HG02970 (cell line): ENCODE data around the gene PPFIA4.

Source experiments
- ATAC-seq: cut with Tn5 transposase; IDR thresholded peaks from one replicate; pipeline ENCODE4 v1.9.1; 2021; ENCODE audit warnings: mild to moderate bottlenecking, moderate library complexity, moderate number of reproducible peaks; ENCODE audit not compliant: unreplicated experiment, low FRiP score

Gene PPFIA4

DNA sequence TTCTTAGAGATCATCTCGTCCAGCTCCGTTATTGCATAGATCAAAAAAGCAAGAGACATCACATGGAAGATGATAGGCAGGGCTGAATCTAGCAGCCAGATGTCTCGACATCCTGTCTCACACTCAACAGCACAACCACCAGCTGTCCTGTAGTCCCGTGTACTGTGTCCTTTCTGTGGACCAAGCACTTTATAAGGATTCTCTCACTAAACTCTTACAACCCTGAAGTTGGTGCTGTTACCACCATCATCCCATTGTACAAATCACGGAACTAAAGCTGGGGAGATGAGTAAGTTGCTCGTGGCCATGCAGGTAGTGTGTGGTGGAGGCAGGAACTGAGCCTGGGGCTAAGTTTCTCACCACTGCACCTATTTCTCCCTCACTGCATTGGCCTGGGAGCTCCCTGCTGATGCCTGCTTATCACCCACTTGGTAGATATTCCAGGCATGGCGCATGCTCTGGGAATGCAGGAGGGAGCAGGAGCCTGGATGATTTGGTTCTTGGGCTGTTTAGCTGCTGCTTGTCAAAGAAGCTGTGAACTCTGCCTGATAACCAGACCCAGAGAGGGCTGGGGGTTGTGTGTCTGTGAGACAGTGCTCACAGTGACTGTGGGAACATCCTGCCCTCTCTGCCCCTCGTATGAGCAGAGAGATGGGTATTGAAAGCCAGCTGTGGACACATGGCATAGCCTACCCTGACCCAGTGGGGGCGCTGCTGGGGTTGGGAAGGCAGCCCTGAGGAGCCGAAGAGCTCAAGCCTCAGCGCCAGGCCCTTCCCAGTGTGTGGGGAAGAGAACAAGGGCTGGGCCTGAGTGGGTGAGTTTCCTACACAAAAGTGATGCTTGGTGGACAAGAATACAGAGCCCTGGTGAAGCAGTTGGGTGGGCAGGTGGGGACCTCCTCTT, 13.6 kb downstream of the PPFIA4 start:
- no peak for ATAC-seq

DNA sequence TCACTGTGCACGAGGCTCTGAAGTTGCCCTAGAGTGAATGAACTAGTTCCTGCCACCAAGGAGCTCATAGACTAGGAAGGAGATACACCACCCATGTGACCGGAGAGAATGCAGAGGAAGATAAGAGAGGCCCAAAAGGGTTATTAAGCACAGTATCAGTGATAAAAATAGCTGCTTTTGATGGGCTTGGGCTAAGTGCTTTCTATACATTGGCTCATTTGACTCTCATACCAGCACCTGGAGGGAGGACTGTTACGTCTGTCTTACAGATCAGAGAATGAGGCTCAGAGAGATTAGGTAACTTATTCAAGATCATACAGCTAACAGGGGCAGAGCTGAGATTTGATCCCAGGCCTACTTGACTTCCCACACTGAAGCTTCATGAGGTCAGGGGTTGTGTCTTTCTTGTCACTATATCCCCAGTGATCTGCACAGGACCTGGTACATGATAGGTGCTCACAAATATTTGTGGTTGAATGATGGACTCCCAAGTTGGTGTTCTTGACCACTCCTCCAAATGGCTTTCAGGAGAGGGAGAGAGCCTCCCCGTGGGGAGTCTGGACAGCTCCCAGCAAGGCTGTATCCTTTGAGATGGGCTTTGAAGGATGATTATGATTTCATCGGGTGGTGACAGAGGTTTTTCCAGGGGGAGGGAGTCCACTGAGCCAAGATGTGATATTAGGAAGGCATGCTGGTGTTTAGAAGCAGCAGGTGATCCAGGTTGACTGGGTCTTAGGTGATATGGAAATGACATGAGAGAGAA, 14.4 kb downstream of the PPFIA4 start:
- ATAC-seq, result no peak

DNA sequence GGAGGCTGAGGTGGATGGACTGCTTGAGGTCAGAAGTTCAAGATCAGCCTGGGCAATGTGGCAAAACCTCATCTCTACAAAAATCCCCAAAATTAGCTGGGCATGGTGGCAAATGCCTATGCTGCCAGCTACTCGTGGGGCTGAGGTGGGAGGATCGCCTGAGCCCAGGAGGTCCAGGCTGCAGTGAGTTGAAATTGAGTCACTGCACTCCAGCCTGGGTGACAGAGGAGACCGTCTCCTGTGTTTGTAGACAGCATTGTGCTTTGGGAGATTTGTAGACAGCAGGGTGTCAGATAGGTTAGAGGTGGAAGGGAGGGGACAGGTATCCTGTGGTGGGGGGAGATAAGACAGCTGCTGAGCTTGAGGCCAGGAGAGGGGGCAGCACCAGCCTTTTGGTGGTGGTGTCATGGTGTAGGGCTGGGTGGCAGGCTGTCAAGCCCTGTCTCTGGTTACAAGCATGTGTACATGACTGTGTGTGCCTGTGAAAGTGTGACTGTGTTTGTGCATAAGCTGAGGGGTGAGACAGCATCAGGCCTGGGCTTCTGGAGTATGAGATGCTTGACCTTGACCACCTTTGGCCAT, 15.2 kb downstream of the PPFIA4 start:
- no peak for ATAC-seq

DNA sequence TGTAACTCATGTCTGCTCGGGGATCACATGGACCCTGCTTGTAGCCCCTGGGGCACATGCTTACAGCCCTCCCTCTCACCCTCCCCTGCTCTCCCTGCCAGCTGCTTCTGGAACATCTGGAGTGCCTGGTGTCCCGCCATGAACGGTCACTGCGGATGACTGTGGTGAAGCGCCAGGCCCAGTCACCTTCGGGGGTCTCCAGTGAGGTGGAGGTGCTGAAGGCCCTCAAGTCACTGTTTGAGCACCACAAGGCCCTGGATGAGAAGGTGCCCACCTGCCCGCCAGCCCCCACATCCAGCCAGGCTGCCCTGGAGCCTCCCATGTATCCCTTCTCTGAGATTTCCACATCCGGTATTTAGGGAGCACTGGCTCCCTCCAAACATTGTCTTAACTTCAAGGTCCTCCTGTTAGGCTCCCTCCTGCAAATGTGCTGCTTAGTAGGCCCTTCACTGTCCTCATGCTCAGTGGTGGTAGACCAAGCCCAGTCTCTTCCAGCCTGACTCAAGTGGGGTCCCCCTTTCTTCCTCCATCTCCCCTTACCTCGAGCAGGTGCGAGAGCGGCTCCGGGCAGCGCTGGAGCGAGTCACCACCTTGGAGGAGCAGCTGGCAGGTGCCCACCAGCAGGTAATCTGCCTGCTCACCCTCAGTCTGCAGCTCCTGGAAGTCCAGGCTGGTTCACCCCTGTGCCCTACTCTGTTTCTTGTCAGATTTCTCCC, 17.7 kb downstream of the PPFIA4 start:
- ATAC-seq, result no peak

DNA sequence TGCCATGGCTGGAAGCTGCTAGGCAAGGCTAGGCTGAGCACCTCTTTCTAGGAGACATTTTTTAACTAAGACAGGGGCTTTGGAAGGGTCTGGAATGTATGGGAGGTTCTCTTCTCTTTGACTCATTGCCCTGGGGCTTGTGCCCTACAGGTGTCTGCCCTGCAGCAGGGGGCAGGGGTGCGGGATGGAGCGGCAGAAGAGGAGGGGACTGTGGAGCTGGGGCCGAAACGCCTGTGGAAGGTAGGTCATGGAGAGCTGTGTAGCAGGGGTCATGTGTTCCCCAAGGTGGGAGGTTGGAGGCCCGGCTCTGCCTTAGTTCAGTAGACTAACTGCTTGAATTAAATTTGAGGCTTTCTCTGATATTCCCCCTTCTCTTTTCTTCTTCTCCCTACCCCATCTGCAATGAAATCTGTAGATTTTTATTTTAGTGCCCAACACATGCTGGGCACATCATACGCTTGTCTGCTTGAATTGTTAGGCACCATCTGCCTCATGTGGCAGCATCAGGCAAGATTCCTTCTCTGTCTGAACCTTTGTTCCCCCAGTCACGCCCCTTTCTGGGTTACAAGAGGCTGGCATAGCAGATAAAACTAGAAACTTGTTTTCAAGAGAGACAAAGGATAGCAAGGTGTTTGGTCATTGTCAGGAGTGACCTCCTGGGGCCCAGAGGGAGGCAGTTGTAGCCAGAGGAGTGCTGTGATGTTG, 18.4 kb downstream of the PPFIA4 start:
- ATAC-seq, result no peak

DNA sequence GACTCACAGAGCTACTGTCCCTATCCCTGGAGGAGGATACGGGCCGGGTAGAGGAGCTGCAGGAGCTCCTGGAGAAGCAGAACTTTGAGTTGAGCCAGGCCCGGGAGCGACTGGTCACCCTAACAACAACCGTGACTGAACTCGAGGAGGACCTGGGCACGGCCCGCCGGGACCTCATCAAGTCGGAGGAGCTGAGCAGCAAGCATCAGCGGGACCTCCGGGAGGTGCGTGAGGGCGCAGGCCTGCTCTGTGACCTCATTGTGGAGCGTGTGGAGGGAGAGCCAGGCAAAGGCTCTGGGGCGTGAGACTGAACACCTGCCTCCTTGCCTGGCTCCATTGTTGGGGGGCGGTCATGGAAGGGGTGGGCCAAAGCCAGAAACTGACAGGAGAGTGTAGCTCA, 19.0 kb downstream of the PPFIA4 start:
- ATAC-seq, result no peak

DNA sequence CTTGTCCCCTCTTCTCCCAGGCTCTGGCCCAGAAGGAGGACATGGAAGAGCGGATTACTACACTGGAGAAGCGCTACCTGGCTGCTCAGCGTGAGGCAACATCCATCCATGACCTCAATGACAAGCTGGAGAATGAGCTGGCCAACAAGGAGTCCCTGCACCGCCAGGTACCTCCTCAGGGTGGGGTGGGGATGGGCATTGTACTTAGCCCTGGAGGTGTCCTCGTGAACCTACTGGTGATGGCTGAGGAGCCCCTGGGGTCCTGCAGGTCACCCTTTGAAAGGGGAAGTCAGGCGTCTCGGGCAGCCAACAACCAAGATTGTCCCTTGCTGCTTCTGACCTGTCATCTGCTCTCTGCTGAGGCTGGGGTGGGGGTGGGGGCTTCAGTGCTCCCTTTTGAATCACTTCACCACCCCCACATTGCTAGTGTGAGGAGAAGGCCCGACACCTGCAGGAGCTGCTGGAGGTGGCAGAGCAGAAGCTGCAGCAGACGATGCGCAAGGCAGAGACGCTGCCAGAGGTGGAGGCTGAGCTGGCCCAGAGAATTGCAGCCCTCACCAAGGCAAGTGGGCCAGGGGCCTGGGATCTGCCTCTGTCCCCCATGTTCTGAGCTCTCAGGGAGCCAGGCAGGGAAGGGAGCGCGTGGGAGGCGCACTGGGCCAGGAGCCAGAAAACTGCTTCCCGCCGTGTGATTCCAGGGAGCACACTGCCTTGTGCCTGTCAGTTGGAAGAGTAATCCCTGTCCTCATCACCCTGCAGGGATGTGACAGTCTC, 19.7 kb downstream of the PPFIA4 start:
- ATAC-seq, result no peak

DNA sequence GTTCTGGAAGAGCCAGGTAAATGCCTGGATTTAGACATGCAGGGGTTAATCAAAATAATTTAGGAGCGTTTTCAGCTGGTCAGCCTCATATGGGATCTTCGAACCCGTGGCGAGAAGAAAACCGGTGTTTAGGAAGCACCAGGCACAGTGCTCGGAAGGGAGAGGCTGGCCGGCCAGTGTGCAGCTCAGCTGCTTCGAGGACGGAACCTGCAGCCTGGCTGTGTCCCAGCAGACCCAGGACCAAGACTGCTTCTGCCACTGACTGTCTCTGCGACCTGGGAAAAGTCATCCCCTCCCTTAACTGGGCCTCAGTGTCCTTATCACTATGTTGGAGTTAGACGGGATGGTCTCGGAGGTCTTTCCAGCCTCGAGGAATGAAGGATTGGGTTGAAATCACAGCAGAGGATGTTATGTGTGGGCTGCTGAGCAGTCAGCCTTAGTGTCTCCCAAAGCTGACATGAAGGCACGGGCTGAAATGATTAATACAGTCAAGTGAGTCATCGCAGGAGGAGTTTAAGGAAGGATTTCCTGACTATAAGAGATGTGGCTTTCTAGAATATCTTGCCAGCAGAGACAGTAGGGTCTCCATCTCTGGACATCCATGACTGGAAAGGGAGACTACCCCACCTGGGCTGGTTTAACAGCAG, 20.8 kb downstream of the PPFIA4 start:
- no peak for ATAC-seq

DNA sequence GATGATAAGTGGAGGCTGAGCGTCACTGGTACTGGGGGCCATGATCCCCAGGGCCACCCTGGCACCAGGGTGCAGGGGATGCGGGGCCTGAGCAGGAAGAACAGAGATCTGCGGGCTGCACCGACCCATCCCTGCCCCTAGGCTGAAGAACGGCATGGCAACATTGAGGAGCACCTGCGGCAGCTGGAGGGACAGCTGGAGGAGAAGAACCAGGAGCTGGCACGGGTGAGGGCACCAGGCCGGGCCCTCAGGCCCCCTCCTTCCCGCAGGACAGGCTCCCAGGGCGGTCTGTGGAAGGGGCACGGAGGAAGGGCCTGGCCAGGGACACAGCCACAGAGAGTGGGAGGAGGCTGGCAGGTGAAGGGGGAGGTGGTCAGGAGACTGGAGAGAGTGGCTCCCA, 21.8 kb downstream of the PPFIA4 start:
- no peak for ATAC-seq

DNA sequence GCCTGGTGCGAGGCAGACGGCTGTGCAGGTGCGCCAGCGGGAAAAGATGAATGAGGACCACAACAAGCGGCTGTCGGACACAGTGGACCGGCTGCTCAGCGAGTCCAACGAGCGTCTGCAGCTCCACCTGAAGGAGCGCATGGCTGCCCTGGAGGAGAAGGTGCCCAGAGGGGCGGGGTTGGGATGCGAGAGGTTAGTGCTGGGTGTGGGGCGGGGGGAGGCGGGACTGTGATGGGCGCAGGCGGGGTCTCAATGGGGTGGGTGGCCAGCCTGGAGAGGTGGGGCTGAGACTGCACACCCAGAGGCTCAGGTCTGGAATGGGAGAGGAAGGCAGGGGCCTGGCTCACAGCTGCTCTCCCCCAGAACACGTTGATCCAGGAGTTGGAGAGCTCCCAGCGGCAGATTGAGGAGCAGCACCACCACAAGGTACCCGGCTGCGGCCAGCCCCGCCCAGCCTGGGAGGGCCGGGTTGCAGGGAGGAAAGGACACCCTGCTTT, 22.3 kb downstream of the PPFIA4 start:
- ATAC-seq, result no peak

DNA sequence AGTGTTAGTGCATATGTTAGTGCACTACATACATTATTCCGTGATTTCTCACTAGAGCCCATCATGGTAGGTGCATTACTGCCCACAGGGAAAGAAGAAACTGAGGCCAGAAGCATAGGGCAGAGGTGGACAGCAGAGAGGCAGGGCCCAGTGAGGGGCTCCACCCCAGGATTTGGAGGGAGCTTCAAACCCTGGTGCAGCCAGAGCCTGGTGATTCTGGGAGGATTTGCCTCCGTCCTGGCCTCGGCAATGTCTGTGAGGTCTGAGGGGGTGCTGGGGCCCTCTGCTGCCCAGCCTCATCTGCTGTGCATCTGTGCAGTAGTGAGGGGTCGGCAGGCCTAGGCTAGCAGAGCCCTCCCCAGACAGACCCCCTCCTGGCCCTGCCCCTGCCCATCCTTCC, 22.8 kb downstream of the PPFIA4 start:
- no peak for ATAC-seq

DNA sequence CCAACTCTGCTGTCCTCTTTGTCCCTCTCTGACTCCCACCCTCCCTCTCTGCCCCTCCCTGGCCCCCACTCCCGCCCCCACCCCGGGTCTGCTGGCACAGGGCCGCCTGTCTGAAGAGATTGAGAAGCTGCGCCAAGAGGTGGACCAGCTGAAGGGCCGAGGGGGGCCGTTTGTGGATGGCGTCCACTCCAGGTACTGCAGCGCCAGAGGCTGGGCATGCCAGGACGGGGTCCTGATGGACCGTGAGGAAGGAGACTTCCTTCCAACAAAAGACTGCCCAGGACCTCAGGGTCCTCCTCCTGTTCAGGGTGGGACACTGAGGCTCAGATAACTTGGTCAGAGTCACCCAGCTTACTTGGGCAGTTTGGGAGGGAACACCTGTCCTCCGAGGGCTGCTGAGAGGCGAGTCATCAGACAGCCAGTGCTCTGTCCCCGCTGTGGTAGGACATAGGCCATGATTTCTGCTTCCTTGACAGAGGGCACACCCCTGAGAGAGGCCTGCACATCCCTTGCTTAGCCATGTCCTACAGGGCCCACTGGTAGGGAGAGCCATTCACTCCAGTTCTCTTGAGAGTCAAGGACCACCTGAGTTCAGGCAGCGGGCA, 23.4 kb downstream of the PPFIA4 start:
- ATAC-seq, result no peak

DNA sequence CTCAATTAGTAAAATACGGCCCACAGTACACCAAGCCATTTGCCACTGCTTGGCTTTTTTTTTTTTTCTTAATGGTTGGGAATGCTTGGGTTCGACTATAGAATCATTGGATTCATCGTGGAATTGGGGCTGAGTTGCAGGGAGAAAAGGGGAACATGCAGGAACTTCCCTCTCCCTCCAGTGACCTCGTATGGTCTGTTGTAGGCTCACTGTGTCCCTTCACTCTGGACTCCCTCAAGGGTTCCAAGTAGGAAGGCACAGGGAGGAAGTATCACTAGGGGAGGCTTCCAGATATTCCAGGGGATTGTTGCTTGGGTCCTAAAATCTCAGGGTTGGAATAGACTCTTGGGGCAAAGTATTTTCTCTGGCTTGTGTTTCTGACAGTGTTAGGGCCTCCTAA, 24.5 kb downstream of the PPFIA4 start:
- no peak for ATAC-seq

DNA sequence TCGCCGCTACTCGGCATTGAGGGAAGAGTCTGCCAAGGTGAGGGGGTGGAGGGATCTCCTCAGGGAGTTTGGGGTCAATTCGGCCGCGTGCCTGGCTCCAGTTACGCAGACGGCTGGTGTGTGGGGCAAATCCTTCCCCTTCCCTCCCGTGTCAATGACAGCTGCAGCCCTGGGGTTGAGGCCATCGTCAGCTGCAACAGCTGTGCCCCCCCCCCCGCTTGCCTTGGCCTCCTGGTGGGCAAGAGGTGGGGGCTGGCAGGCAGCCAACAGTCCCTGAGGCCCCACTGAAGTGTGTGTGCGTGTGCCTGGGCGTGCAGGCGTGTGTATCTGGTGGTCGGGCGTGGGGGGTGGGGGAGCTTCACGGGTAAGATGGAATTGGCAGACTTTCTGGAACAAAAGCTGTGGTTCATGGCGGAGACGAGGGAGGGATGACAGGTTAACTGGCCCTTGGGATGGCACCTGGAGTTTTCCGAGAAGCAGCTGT, 25.6 kb downstream of the PPFIA4 start:
- ATAC-seq, result no peak

DNA sequence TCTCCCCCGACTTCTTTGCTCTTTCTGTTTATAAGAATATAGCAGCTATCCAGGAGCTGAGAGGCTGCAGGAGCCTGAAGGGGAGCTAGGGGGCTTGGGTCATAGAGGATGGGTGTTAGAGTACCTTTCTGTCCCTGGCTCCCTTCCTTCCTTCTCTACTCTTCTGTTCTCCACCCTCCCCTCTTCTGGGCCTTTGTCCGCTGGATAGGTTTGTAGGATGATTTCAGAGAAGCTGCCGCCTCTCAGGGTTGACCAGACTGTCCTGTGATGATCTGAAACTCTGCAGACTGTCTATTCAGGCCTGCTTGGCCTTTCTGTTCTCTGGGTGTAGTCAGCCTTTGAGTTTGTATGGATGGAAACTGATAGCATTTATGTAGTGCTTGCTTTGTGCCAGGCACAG, 26.3 kb downstream of the PPFIA4 start:
- ATAC-seq, result no peak

DNA sequence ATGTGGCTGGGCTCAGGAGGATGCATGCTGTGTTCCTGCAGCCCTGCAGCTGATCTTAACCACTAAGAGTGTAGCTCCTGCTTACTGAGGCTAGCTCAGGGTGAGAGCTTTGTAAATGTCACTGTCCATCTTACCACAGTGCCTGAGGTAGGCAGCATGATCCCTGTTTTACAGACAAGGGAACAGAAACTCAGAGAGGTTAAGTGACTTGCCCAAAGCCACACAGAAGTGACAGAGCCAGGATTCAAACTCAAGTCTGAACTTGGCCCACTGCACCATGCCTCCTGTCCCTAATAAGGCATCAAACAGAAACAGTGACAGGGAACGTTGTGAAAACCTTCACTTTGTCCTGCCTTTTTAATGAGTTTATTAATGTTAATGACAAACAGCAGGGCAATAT, 27.9 kb downstream of the PPFIA4 start:
- ATAC-seq, result no peak

DNA sequence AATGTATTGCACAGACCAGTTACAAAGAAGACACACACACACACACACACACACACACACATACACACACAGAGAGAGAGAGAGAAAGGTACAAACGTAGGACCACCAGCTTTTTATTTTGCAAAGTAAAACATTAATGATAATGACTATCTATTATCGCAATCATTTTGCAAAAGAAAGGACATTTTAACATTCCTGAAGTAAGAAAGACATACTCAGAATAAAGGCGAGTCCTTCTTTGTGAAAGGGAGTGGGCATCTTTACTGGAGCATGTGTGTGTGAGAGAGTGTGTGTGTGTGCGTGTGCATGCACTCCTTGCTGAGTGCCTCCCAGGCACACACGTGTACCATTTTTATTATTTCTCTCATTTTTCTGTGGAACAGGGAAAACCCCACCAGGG, 28.4 kb downstream of the PPFIA4 start:
- no peak for ATAC-seq

DNA sequence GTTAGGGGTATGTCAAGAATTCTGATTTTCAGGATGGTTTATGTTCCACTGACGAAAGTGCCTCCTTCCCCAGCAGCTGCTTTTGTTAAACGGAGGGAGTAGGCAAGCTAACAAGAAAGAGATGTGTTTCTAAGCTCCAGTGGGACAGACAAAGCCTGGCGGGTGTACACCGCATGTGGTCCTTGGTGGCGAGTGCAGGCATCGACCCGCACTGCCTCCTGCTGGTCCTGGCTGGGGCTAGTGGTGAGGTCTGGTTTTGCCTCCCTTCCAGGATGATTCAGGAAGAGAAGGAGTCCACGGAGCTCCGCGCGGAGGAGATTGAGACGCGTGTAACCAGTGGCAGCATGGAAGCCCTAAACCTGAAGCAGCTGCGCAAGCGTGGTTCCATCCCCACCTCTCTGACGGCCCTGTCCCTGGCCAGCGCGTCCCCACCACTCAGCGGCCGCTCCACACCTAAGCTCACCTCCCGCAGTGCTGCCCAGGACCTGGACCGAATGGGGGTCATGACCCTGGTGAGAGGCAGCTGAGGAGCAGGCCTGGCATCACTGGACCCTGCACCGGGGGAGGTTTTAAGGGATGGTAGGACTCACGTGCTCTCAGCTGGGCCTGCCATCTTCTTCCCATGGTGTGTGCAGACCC, 29.0 kb downstream of the PPFIA4 start:
- no peak for ATAC-seq
